ENCODE measurements around the gene KLRF1.

DNA sequence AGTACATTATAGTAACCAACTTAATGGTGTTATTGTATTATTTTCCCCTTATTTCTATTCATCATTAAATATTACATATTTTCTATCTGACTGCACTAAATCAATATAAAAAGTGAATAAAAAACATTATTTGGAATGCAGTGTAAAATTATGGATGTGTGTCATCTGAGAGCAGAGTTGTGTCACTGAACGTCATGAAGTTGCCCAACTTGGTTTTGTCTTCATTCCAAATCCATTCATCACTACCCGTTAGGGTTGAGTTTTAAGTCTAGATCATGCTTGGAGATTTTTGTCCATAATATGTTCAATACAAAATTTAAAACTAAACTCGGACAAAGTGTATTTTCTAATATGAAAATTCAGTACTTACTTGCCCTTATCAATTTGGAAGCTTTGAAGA lies 16.1 kb downstream of the KLRF1 start:
- TF ChIP-seq POLR2A (IDR thresholded peaks at IDR 0.05; ENCODE audit: low read length), result no peak
- no peak for TF ChIP-seq GATA1 (IDR thresholded peaks at IDR 0.05; ENCODE audit: low read depth, low read length)

Data from erythroblast (primary cell).